Measurements from ENCODE around the gene CPSF4L. TPM values are rescaled to one million over a fixed set of nuclear protein-coding genes. Genes with fewer than 3 reads are reported as not detected.
"Not testable (repeated sequence)": the region's sequence is repeated elsewhere in the genome, so short reads cannot be mapped to it uniquely, and the experiment has no call there.

CPSF4L gene, protein sequence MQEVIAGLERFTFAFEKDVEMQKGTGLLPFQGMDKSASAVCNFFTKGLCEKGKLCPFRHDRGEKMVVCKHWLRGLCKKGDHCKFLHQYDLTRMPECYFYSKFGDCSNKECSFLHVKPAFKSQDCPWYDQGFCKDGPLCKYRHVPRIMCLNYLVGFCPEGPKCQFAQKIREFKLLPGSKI
- total RNA-seq: not detected

GRCh38 chr17:73261617-73261951 is at the start of gene CPSF4L:
Gene CPSF4L, minus strand, starts transcription at chr17:73261880. Its CDS starts 62 bp downstream, at chr17:73261818.
- H3K27me3 Mint-ChIP-seq (ENCODE audit: low read depth): no peaks in the 10 kb centered on the region
- no peak for DNase-seq
- no peaks in the 10 kb centered on the region for H3K36me3 Mint-ChIP-seq (ENCODE audit: insufficient read depth)
- ATAC-seq: no peak
- H3K9me3 Mint-ChIP-seq: no peaks in the 10 kb centered on the region
- no peak within 1 kb of the TSS for H3K4me3 Mint-ChIP-seq
- H3K4me1 Mint-ChIP-seq (ENCODE audit: low read depth): no peaks in the 10 kb centered on the region

DNA sequence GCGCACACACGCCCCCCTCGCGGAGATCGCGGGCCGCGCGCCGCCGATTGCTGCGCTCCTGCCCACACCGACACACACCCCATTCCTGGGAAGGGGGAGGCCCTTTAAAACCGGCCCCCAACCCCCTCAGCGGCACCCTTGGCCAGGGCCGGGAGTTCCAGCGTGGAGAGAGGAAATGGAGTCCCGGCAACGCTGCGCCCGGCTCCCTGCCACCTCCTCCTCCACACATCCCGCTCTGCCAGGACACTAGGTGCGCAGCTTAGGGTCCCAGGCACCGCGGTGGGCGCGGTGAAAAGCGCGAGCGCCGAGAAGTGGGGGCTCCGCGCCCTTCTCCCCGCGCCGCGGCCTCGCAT is 49.7 kb upstream of the CPSF4L start:
- H3K36me3 Mint-ChIP-seq (ENCODE audit: insufficient read depth): no peaks in the 10 kb centered on the region
- no peaks in the 10 kb centered on the region for H3K27me3 Mint-ChIP-seq (ENCODE audit: low read depth)
- no peaks in the 10 kb centered on the region for H3K9me3 Mint-ChIP-seq
- DNase-seq: no peak
- ATAC-seq: peak; percentile 12 to 19
- peak overlapping the region; percentile 83 for H3K4me3 Mint-ChIP-seq
- H3K4me1 Mint-ChIP-seq (ENCODE audit: low read depth): peaks cover 15% of the 10 kb centered on the region

DNA sequence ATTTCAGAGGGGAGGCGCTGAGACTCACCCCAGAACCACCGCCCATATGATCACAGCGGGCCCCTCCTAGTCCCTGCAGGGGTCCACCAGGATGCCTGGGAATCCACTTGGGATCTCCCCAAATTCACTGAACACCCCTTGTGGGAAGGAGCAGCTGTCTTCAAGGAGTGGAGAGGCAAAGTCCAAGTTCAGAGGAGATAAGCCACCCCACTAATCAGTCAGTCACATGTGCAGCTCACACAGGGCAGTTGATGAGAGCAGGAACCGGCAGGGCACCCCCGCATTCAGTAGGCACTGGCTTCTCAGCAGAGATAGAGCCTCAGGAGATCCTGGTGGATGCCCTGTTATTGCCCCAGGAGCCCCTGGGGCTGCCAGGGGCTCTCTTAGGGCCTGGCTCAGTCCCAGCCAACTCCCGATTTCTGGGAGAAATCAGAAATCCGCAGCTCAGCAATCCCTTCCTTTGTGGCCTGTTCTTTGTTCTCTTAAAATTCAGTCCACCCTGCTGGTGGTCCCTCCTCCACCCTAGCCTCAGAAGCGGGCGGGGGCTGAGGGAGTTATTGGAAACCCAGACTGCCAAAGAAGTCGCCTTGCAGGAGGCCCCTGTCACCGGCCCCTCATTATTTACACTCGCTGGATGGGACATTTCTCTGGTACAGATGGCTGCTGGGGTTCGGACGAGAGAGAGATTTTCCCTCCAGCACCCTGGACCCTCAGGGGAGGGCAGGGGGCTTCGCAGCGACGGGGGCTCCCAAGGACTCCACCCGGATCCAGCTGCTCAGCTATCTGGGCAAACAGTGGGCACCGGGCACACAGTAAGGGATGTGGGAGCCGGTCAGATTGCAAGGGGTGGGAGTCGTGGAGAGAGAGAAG is 48.3 kb upstream of the CPSF4L start:
- H3K27me3 Mint-ChIP-seq (ENCODE audit: low read depth): peaks cover 3% of the 10 kb centered on the region
- DNase-seq: no peak
- H3K9me3 Mint-ChIP-seq: no peaks in the 10 kb centered on the region
- H3K4me1 Mint-ChIP-seq (ENCODE audit: low read depth): peaks cover 18% of the 10 kb centered on the region
- ATAC-seq: no peak
- no peaks in the 10 kb centered on the region for H3K36me3 Mint-ChIP-seq (ENCODE audit: insufficient read depth)
- peak overlapping the region; percentile 80 for H3K4me3 Mint-ChIP-seq

GRCh38 chr17:73308959-73309358 is 47.3 kb upstream of the CPSF4L start:
- H3K4me3 Mint-ChIP-seq; H3K9me3 Mint-ChIP-seq; H3K36me3 Mint-ChIP-seq (ENCODE audit: insufficient read depth); DNase-seq; ATAC-seq; H3K27me3 Mint-ChIP-seq (ENCODE audit: low read depth): not testable (repeated sequence)
- peaks cover 21% of the 10 kb centered on the region for H3K4me1 Mint-ChIP-seq (ENCODE audit: low read depth)

- no peak overlapping the region for H3K4me3 Mint-ChIP-seq
- DNase-seq (no peak), ATAC-seq (no peak)
- H3K4me1 Mint-ChIP-seq (ENCODE audit: low read depth): peaks cover 17% of the 10 kb centered on the region
- peaks cover 11% of the 10 kb centered on the region for H3K27me3 Mint-ChIP-seq (ENCODE audit: low read depth)
- H3K9me3 Mint-ChIP-seq: no peaks in the 10 kb centered on the region
- H3K36me3 Mint-ChIP-seq (ENCODE audit: insufficient read depth): no peaks in the 10 kb centered on the region
These were observed 46.5 kb upstream of the CPSF4L start for GRCh38 chr17:73308017-73308823.

DNA sequence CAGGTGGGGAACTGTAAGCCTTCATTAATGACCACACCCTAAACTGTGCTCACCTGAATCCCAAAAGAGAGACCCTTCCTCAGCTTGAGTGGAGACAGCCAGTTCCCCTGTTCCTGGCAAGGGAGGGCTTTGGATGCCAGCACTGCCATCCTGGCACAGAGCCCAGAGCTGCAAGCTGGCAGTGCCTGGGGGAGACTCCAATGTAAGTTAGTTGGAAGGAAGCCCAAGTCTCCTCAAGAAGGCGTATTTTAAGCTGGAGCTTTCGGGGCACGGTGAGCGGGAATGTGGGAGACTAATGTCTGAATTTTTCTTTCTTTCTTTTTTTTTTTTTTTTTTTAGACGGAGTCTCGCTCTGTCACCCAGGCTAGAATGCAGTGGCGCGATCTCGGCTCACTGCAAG is 45.5 kb upstream of the CPSF4L start:
- no peak for DNase-seq
- ATAC-seq: no peak
- Mint-ChIP-seq H3K27me3 (ENCODE audit: low read depth) (peaks cover 11% of the 10 kb centered on the region), H3K9me3 (no peaks in the 10 kb centered on the region), H3K4me1 (ENCODE audit: low read depth) (peaks cover 17% of the 10 kb centered on the region), H3K4me3 (no peak overlapping the region), H3K36me3 (ENCODE audit: insufficient read depth) (no peaks in the 10 kb centered on the region)

GRCh38 chr17:73305845-73306836 is 44.5 kb upstream of the CPSF4L start:
- Mint-ChIP-seq H3K9me3 (no peaks in the 10 kb centered on the region), H3K4me3 (no peak overlapping the region), H3K36me3 (ENCODE audit: insufficient read depth) (no peaks in the 10 kb centered on the region), H3K4me1 (ENCODE audit: low read depth) (peaks cover 15% of the 10 kb centered on the region), H3K27me3 (ENCODE audit: low read depth) (peaks cover 11% of the 10 kb centered on the region)
- ATAC-seq: no peak
- no peak for DNase-seq

- Mint-ChIP-seq H3K36me3 (ENCODE audit: insufficient read depth) (no peaks in the 10 kb centered on the region), H3K4me1 (ENCODE audit: low read depth) (peaks cover 12% of the 10 kb centered on the region), H3K27me3 (ENCODE audit: low read depth) (peaks cover 11% of the 10 kb centered on the region), H3K4me3 (no peak overlapping the region), H3K9me3 (no peaks in the 10 kb centered on the region)
- ATAC-seq (no peak), DNase-seq (no peak)
These were observed 43.5 kb upstream of the CPSF4L start for GRCh38 chr17:73304971-73305812.

DNA sequence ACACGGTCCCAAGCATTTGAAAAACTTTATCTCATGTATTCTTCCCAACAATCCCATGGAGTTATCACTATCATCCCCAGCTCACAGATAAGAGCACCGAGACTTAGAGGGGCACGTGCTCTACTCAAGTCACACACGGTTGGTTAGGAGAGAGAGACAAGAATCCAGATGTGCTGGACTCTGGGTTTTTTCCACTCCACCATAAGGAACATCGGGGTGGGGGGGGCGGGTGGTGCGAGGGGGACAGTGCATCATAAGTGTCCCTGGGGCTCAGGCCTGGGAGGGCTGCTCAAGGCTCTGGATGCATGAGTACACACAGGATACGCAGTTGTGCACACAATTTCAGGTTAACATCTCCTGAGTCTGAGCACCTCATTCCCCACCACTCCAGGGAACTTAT is 42.8 kb upstream of the CPSF4L start:
- Mint-ChIP-seq H3K9me3 (no peaks in the 10 kb centered on the region), H3K4me3 (no peak overlapping the region), H3K4me1 (ENCODE audit: low read depth) (peaks cover 7% of the 10 kb centered on the region), H3K36me3 (ENCODE audit: insufficient read depth) (no peaks in the 10 kb centered on the region), H3K27me3 (ENCODE audit: low read depth) (peaks cover 11% of the 10 kb centered on the region)
- ATAC-seq (no peak), DNase-seq (no peak)

- Mint-ChIP-seq H3K9me3 (no peaks in the 10 kb centered on the region), H3K36me3 (ENCODE audit: insufficient read depth) (no peaks in the 10 kb centered on the region), H3K4me3 (no peak overlapping the region), H3K27me3 (ENCODE audit: low read depth) (peaks cover 11% of the 10 kb centered on the region), H3K4me1 (ENCODE audit: low read depth) (peaks cover 5% of the 10 kb centered on the region)
- no peak for ATAC-seq
- no peak for DNase-seq
These were observed 40.5 kb upstream of the CPSF4L start for GRCh38 chr17:73302189-73302588.

DNA sequence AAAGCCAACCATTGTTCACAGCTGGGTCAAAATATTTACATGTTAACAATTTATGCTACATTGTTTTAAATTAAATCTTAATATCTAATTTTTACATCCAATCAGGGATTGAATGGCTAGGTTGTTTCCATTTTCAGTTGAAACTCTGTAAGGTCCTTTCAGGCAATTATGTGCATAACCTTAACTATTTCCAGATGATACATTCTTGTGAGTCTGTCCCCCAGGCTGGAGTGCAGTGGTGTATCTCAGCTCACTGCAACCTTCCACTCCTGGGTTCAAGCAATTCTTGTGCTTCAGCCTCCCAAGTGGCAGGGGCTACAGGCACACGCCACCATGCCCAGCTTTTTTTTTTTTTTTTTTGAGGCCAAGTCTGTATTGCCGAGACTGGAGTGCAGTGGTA is 39.7 kb upstream of the CPSF4L start:
- Mint-ChIP-seq H3K36me3 (ENCODE audit: insufficient read depth) (no peaks in the 10 kb centered on the region), H3K27me3 (ENCODE audit: low read depth) (peaks cover 11% of the 10 kb centered on the region), H3K4me3 (no peak overlapping the region), H3K4me1 (ENCODE audit: low read depth) (peaks cover 5% of the 10 kb centered on the region), H3K9me3 (no peaks in the 10 kb centered on the region)
- DNase-seq: no peak
- no peak for ATAC-seq

DNA sequence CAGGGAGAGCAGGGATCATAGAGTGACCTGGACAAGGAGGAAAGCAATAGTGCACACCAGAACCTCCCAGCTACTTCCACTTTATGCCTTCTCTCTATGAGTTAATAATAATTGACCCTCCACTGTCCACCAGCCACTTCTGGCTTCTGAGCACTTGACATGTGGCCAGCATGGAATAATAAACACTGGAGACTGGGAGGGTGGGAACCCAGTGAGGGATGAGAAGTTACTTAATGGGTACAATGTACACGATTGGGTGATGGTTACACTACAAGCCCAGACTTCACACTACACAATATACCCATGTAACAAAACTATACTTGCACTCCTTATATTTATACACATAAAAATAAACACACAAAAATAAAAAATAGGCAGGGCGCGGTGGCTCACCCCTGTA is 38.7 kb upstream of the CPSF4L start:
- no peak overlapping the region for H3K4me3 Mint-ChIP-seq
- peaks cover 11% of the 10 kb centered on the region for H3K27me3 Mint-ChIP-seq (ENCODE audit: low read depth)
- H3K9me3 Mint-ChIP-seq: no peaks in the 10 kb centered on the region
- peaks cover 4% of the 10 kb centered on the region for H3K4me1 Mint-ChIP-seq (ENCODE audit: low read depth)
- H3K36me3 Mint-ChIP-seq (ENCODE audit: insufficient read depth): no peaks in the 10 kb centered on the region
- ATAC-seq: no peak
- DNase-seq: no peak
